NCI-H2227 (cell line): ENCODE results near the gene LIPT2.

Source experiments
- DNase-seq: peaks from one replicate; lab custom pipeline; 2025; ENCODE audit not compliant: unreplicated experiment; lab: John Stamatoyannopoulos, UW

Gene LIPT2

DNA sequence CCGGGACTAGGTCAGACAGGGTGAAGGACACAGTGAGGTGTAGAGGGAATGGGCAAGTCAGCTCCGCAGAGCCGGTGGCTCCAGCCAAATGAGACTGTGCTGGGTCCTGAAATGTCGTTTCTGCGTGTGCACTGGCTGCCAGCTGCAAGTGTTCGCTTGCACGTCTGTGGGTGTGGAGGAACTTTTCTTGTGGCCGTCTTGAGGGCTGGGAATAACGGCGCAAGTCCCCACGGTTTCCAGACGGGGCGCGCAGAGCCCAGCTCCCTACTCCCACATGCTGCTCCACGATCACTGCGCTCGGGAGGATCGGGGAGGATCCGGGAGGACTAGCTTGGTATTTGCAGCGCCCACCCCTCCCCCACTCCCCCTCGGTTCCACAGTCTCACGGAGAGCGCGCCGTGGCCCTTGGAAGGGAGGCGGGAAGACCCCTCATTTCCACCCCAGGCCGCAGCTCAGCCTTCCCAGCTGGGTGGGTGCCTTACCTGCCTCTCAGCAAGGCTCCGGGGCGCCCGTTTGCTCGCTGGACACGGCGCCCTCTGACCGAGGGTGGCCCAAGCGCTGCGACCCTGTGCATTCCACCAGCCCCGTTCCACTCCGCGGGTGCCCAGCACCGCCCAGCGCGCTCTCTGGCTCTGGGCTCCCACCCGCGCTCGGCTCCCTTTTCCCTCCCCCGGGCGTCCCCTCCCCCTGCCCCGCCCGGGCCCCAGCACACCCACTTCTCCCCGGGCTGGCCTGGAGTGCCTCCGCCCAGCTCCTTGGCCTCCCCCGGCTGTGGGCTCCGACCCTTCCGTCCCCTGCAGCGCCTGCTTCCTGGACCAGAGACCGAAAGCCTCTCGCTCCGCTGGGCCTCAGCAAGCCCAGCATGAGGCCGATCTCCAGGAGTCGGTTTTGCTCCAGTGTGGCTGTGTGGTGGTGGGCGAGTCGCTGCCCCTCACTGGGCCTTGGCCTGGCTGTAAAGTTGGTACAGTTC lies 26.3 kb downstream of the LIPT2 start, which contains the start of gene KCNE3:
Gene KCNE3, minus strand, starts transcription at position 634 of the 970 bp plus-strand sequence. CDS start 9,986 bp downstream, outside the sequence.
- DNase-seq: peak; percentile 22

- DNase-seq: no peak
Observed at GRCh38 chr11:74465291-74465708, 28.2 kb downstream of the LIPT2 start.

DNA sequence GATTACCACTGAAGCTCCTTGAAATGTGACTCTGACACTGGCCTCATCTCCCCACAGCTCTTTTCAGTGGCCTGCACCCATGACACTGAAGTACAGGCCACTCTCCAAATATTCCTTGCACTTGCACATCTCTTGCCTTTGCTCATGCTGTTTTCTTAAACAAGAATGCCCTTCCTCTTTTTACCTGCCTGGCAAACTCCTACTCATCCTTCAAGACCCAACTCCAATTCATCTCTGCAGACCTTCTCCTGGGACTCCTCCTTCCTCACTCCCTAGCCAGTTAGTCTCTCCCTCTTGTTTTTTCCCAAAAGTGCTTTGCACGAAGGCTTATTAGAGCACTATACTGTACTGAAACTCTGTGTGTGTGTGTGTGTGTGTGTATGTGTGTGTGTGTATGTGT lies 28.8 kb downstream of the LIPT2 start:
- no peak for DNase-seq

- no peak for DNase-seq
Observed at GRCh38 chr11:74463216-74463615, 30.3 kb downstream of the LIPT2 start.

- no peak for DNase-seq
Observed at GRCh38 chr11:74462631-74463030, 30.9 kb downstream of the LIPT2 start.

GRCh38 chr11:74462009-74462408 lies 31.5 kb downstream of the LIPT2 start:
- DNase-seq: no peak

- DNase-seq: no peak
Observed at GRCh38 chr11:74460481-74461154, 32.9 kb downstream of the LIPT2 start.

GRCh38 chr11:74460065-74460464 lies 33.5 kb downstream of the LIPT2 start:
- DNase-seq: no peak

GRCh38 chr11:74459584-74459983 lies 33.9 kb downstream of the LIPT2 start:
- no peak for DNase-seq

DNA sequence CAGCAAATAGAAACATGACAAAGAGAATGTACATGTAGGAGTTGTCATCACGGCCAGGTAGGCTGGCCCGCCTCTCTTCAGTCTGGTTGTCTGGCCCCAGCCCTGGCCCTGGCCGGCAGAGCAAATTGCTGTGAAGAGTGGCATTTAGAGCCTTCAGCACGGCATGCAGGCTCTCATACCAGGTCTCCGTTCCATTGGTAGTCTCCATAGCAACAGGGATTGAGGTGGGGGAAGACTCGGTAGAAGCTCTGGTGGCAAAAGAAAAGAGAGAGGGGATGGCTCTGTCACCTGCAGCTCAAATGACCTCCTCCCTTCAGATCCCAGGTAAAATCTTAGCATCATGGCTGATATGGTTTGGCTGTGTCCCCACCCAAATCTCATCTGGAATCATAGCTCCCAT lies 36.2 kb downstream of the LIPT2 start:
- DNase-seq: no peak

GRCh38 chr11:74453373-74453975 lies 40.0 kb downstream of the LIPT2 start:
- peak; percentile 68 for DNase-seq

DNA sequence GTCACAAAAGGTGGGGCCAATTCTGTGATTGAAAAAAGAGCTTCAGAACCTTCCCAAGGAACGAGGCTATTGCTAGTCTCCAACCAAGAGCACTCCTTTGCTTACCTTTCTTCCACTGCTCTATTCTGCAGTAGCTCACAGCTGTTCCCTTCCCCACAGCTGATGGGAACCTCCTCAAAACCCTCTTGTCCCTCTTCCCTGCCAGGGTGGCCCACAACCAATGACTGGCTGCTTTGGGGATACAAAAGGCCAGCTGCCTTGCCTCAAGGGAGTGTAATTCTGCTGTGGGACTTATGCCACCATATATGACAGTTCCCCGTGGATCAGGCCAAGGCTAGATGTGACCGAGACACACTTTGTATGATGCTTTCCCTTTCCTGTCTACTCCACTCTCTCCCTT lies 41.2 kb downstream of the LIPT2 start:
- DNase-seq: no peak

DNA sequence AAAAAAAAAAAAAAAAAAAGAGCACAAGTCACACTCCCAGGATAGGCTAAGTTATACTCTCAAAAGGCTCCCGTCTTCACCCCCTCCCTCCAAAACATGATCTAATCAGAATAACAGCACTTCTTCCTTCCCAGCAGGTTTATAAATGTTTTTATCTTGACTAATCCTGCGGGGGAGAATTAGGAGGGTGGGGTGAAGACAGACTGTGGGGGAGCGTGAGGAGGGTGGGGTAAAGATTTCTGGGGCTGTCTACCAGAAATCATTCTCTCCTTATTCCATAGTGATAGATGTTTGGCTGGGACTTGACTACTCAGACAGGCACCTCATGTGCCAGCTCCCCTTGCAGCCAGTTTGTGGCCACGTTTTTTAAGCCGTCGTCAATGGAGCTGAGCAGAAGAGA lies 43.2 kb downstream of the LIPT2 start:
- no peak for DNase-seq

- peak; percentile 90 for DNase-seq
Observed at GRCh38 chr11:74449369-74449931, 44.1 kb downstream of the LIPT2 start.

GRCh38 chr11:74447720-74448119 lies 45.8 kb downstream of the LIPT2 start:
- DNase-seq: no peak

DNA sequence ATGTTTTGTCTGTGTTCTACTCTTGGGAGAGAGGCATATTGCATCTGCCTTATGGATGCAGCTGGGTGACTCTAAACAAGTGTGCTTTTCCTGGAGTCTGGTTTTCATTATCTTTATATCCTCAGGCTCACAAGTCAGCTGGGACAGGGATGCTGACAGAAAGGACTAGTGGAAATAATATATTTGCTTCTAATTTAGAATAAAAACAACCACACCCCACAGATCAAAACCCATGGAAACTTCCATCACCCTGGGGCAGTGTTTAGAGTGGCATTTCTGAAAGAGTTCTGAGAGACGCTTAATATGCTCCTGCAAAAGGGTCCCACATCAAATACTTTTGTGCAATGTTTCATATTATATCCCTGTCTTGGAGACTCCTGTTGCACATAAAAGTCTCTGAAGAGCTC lies 47.0 kb downstream of the LIPT2 start:
- DNase-seq: no peak

DNA sequence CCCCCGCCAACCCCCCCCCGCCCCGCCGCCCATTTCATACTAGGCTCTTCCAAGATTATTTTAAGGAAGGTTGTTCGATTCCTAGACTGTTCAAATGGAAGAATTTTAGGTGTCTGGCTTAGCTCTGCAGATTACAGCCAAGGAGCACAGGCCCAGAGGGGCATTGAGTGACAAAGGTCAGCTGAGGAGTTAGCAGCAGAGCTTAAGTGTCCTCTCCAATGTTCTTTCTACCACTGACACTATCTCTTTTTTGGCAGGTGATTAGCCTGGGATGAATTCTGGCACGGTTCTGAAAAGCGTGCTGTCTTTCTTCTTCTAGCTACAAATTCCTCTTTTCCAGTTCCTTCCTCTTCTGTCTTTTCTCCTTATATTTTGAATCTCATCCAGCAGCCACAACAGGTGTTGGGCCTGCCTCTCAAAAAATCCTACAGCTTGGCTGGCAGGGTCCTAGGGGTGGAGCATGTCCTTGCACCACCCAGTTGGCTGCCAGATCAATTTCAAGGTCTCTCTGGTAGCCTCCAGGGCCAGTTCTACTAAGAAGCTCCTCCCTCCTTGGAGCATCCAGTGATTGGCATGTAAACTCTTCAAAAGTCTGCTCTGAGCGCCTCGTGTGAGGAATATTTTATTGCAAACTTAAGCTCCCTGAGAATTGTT lies 49.2 kb downstream of the LIPT2 start:
- no peak for DNase-seq

- peak; percentile 12 for DNase-seq
Observed at GRCh38 chr11:74443071-74443864, 50.3 kb downstream of the LIPT2 start.

DNA sequence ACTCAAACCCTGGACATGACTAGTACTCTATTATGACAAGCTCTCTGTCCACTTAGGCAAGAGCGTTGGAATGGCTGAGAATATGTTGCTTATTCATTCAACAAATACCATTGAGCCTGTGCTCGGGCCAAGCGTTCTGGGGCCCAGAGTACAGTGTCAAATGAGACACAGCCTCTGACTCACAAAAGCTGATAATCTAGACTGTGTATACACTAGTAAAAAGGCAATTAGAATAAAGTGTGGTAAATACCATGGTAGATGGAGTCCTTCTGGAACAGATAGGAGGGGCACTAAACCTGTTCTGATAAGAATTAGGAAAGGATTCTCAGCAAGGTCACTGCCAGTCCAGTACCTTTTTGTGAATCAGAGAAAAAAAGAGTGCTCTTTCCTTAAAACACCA lies 50.9 kb downstream of the LIPT2 start:
- DNase-seq: no peak
